WI38 (cell line): Measurements from ENCODE around the gene GAB2.

ENCODE experiments used
- H3K4me3 ChIP-seq: 2 replicates; pipeline ENCODE4 v1.5.1; 2011; ENCODE audit warnings: low read depth, mild to moderate bottlenecking, control low read depth, low read length
- CTCF ChIP-seq: IDR thresholded peaks from 2 replicates; pipeline ENCODE4 v1.5.1; 2012; ENCODE audit warnings: low read depth, mild to moderate bottlenecking, control low read depth, low read length

The GAB2 gene

GRCh38 chr11:78291503-78292108 is 126.0 kb downstream of the GAB2 start:
- TF ChIP-seq CTCF, result no peak
- H3K4me3 ChIP-seq, result no peak overlapping the region

DNA sequence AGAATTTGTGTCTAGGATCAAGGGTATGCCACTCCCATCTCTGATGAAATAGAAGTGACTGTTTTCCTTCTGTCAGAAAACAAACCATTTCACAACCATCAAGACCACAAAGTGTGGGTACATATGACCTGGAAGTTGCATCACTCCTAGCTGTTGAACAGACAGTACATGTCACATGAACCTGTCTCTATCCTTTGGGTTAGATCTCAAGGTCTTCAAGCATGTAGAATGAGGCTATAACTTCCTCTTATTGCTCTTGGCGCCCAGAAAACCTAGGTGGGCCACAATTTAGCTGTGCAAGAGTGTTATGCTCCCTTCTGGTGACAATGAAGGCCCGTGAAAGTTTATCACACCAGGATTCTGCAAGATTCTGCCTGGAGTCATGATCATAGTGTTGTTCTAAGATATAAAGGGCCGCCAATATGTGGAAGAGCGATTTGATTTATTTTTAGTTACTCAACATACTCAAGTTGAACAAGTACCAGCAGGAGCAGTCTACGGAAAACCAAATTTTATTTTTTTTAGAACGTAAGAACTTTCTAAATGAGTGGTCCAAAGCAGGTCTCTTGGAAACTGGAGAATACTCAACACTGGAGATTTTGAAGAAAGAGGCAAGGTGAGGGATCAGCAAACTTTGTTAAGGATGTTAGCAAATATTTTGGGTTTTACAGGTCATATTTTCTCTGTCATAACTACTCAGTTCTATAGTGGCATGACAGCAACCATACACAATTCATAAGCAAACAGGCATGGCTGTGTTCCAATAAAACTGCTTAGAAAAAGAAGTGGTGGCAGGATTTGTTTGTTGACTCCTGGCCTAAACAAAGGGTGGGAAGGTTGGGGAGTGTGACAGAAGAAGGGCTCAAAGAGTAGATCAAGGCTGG is 127.1 kb downstream of the GAB2 start:
- no peak for TF ChIP-seq CTCF

DNA sequence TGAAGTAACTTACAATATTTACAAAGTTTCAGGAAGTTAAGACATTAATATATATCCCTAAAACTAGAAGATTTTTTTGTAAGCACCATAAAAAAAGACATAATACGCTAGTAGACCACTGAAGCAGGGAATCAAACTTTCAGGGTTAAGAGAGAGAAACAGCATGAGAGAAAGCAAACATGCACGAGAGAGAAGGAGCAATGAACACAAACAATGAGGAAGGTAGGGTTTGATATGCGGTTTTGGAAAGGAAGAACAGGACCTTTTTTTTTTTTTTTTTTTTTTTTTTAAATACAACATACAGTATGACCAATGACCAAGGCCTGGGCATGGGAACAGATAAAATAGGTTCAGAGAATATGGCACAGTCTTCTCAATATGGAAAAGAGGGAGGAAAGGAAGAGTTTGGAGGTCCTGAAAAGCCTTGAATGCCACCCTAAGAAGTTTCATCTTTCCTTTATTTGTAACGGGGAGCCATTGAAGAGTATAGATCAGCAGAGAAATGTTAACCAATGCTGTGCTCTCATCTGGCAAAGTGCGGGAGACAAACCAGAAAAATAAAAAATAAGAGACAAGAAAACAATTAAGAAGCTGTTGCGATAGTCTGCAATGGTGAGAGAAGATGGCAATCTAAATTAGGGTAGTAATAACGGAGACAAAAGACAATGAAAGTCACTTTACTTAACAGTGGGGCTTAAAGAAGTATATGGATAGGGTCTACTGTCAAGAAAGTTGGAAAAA is 127.9 kb downstream of the GAB2 start:
- no peak overlapping the region for H3K4me3 ChIP-seq
- TF ChIP-seq CTCF, result no peak

More for the DNA sequence above, 127.1 kb downstream of the GAB2 start:
- no peak overlapping the region for H3K4me3 ChIP-seq

DNA sequence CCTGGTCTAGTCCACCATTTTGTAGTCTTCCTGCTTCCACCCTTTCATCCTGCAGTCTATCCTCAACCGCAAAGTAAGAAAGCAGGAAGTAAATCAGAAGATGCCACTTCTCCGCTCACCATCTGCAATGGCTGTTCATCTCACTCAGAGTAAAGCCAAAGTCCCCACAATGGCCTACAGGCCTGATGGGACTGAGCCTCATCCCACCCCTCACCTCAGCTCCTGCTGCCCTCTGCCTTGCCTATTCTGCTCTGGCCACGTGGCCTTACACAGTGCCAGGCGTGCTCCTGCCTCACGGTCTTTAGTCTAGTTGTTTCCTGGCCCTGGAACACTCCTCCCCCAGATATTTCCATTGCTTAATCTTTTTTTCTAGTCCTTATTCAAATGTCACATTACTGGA is 133.4 kb downstream of the GAB2 start:
- H3K4me3 ChIP-seq, result no peak overlapping the region
- TF ChIP-seq CTCF, result no peak

GRCh38 chr11:78282821-78283220 is 134.8 kb downstream of the GAB2 start:
- no peak for TF ChIP-seq CTCF
- H3K4me3 ChIP-seq, result no peak overlapping the region

- H3K4me3 ChIP-seq, result no peak overlapping the region
- TF ChIP-seq CTCF, result no peak
Observed at GRCh38 chr11:78281511-78281910, 136.1 kb downstream of the GAB2 start.
